CD14-positive monocyte (primary cell): ENCODE data around the gene PHLDB3. TPM values are rescaled to one million over a fixed set of nuclear protein-coding genes. Genes with fewer than 3 reads are reported as not detected.

Source experiments
- DNase-seq, 3 donors: peaks; one replicate each; pipeline ENCODE4 v3.0.0-alpha.2; 2011 to 2022
- H2AFZ ChIP-seq: 2 replicates; pipeline ENCODE4 v1.6.0; 2012; ENCODE audit warnings: mild to moderate bottlenecking, low read depth, low read length, inconsistent platforms; ENCODE audit not compliant: insufficient read depth, poor library complexity, severe bottlenecking
- H3K27ac ChIP-seq, 2 donors: 1 replicate in 1 of 2; 2 replicates in 1 of 2; pipeline ENCODE4 v1.5.1; 2012 to 2013; ENCODE audit warnings: low read length in 2 of 2, control low read depth in 1 of 2, inconsistent platforms in 1 of 2, low read depth in 1 of 2, mild to moderate bottlenecking in 1 of 2
- H3K27me3 ChIP-seq, 2 donors: one replicate each; pipeline versions ENCODE4 v1.6.0 to v1.6.1; 2011 to 2013; ENCODE audit warnings: low read length in 2 of 2; ENCODE audit not compliant: control insufficient read depth in 2 of 2, insufficient read depth in 2 of 2
- H3K36me3 ChIP-seq, 2 donors: replicated peaks in 1 of 2; 1 replicate in 1 of 2; 2 replicates in 1 of 2; pipeline versions ENCODE4 v1.5.1 to v1.6.1; 2012 to 2013; ENCODE audit warnings: low read length in 2 of 2, control low read depth in 1 of 2, inconsistent platforms in 1 of 2, mild to moderate bottlenecking in 1 of 2; ENCODE audit not compliant: insufficient read depth in 2 of 2, control insufficient read depth in 1 of 2
- H3K4me1 ChIP-seq, 2 donors: 1 replicate in 1 of 2; 2 replicates in 1 of 2; pipeline versions ENCODE4 v1.5.1 to v1.6.1; 2012 to 2013; ENCODE audit warnings: low read length in 2 of 2, control low read depth in 1 of 2, inconsistent platforms in 1 of 2, mild to moderate bottlenecking in 1 of 2, moderate library complexity in 1 of 2; ENCODE audit not compliant: insufficient read depth in 2 of 2, control insufficient read depth in 1 of 2
- H3K4me2 ChIP-seq: replicated peaks from 2 replicates; pipeline ENCODE3; 2012; ENCODE audit warnings: low read length, moderate library complexity, mild to moderate bottlenecking; ENCODE audit not compliant: poor library complexity, severe bottlenecking; ENCODE audit errors: extremely low read depth
- H3K4me3 ChIP-seq, 3 experiments: fragments of 200-600 bp in 1 of 3; sonication (generic) in 1 of 3; replicated peaks in 1 of 3; 1 replicate in 2 of 3; 2 replicates in 1 of 3; pipeline ENCODE4 v1.5.1; 2011 to 2013; ENCODE audit warnings: low read length in 3 of 3, mild to moderate bottlenecking in 3 of 3, control low read depth in 2 of 3, low read depth in 2 of 3, inconsistent platforms in 1 of 3, moderate library complexity in 1 of 3
- H3K79me2 ChIP-seq: 2 replicates; pipeline ENCODE4 v1.6.0; 2012; ENCODE audit warnings: mild to moderate bottlenecking, control low read depth, inconsistent platforms, low read length, moderate library complexity; ENCODE audit not compliant: insufficient read depth
- H3K9ac ChIP-seq: 2 replicates; pipeline ENCODE4 v1.6.0; 2017; ENCODE audit warnings: low read length, mild to moderate bottlenecking; ENCODE audit not compliant: insufficient read depth, poor library complexity, severe bottlenecking
- H3K9me3 ChIP-seq, 2 donors: replicated peaks in 1 of 2; 1 replicate in 1 of 2; 2 replicates in 1 of 2; pipeline versions ENCODE4 v1.5.1 to v1.6.1; 2012 to 2013; ENCODE audit warnings: low read length in 2 of 2, control low read depth in 1 of 2; ENCODE audit not compliant: control insufficient read depth in 1 of 2, insufficient read depth in 1 of 2
- H4K20me1 ChIP-seq: 2 replicates; pipeline ENCODE4 v1.6.0; 2012; ENCODE audit warnings: mild to moderate bottlenecking, low read length, control low read depth, moderate library complexity; ENCODE audit not compliant: insufficient read depth
- H3K27ac Mint-ChIP-seq, 7 donors: one replicate each; pipeline ENCODE4 v1.8.0; 2020; ENCODE audit warnings: mild to moderate bottlenecking in 7 of 7, mixed read lengths in 7 of 7, moderate library complexity in 6 of 7, inconsistent platforms in 2 of 7
- H3K27me3 Mint-ChIP-seq, 3 donors: one replicate each; pipeline ENCODE4 v1.8.0; 2021 to 2022; ENCODE audit warnings: low read depth in 3 of 3, mild to moderate bottlenecking in 3 of 3, mixed read lengths in 3 of 3, moderate library complexity in 3 of 3, inconsistent platforms in 1 of 3
- H3K36me3 Mint-ChIP-seq, 2 donors: one replicate each; pipeline ENCODE4 v1.8.0; 2020; ENCODE audit warnings: mixed read lengths in 2 of 2, inconsistent platforms in 1 of 2, mild to moderate bottlenecking in 1 of 2
- H3K4me1 Mint-ChIP-seq: one replicate; pipeline ENCODE4 v1.8.0; 2020; ENCODE audit warnings: mild to moderate bottlenecking, mixed read lengths
- H3K4me3 Mint-ChIP-seq, 2 donors: one replicate each; pipeline ENCODE4 v1.8.0; 2020; ENCODE audit warnings: mild to moderate bottlenecking in 2 of 2, mixed read lengths in 2 of 2, moderate library complexity in 1 of 2
- H3K9me3 Mint-ChIP-seq, 7 donors: one replicate each; pipeline ENCODE4 v1.8.0; 2020 to 2022; ENCODE audit warnings: mixed read lengths in 7 of 7, mild to moderate bottlenecking in 6 of 7, moderate library complexity in 6 of 7, inconsistent platforms in 2 of 7
- WGBS: methylation state at CpG from one replicate; pipeline ENCODE4 v1.1.5; 2013; ENCODE audit warnings: missing lambda C conversion rate; ENCODE audit not compliant: insufficient coverage; 5-methylcytosine and 5-hydroxymethylcytosine counted together
- intact Hi-C, 2 donors: fragments of 100-400 bp; cut with micrococcal nuclease; formaldehyde crosslinking; loops; one replicate each; pipeline versions ENCODE4 v1.15.0 to v1.15.1; 2023
- polyA plus RNA-seq, 3 donors: library from polyadenylated mRNA; depleted of rRNA in 1 of 3; unstranded in 2 of 3; stranded (reverse) in 1 of 3; fragments of 300-500 nt in 2 of 3; fragments of >200 nt in 1 of 3; fragmentation: Illumina TruSeq in 2 of 3; gene quantifications; 1 replicate in 2 of 3; 2 replicates in 1 of 3; pipeline ENCODE4 v1.2.3, GENCODE V29; 2012 to 2021
- TF ChIP-seq, protein P1 (sequence below): fragments of 200-600 bp; IDR thresholded peaks from one replicate; pipeline ENCODE4 v1.8.0; 2022; ENCODE audit warnings: antibody characterized with exemption, mild to moderate bottlenecking

Gene PHLDB3
- polyA plus RNA-seq, 3 donors = 1.4 to 3.4 (median 1.7) TPM

DNA sequence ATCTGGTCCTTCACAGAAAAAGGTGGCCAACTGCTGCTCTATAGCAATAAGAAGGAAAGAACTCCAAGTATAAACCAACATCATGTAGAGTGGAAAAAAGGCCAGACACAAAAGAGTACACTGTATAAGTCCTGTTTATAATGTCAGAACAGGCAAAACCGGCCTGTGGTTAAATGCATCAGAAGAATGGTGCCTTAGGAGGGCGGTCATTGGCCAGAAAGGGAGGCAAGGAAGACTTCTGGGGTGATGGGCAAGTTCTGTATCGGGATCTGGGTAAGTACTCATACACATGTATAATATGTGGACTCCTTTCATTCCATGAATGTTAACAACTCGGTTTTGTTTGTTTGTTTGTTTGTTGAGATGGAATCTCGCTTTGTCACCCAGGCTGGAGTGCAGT lies 18.4 kb upstream of the PHLDB3 start:
- H3K36me3 Mint-ChIP-seq = peaks cover 4 to 16% of the 10 kb centered on the region in 2 donors
- H3K4me1 ChIP-seq = peaks cover 50 to 56% of the 10 kb centered on the region in 2 donors
- no CpG with 5 or more reads among the region's 5 CpGs for WGBS
- no peak overlapping the region for H3K4me3 Mint-ChIP-seq
- H3K9me3 Mint-ChIP-seq = no peaks in the 10 kb centered on the region
- intact Hi-C loops = loop anchor here in 1 of 2 donors (5.0 kb wide), 1 partner anchor 76 kb away; no protein-coding TSS in a partner anchor
- H3K9ac ChIP-seq = no peak overlapping the region
- H3K4me1 Mint-ChIP-seq = peaks cover 53% of the 10 kb centered on the region
- no peak overlapping the region for H3K4me3 ChIP-seq
- H3K27ac Mint-ChIP-seq = peak overlapping the region in 1 of 7 donors; percentile 15
- TF ChIP-seq, protein P1, sequence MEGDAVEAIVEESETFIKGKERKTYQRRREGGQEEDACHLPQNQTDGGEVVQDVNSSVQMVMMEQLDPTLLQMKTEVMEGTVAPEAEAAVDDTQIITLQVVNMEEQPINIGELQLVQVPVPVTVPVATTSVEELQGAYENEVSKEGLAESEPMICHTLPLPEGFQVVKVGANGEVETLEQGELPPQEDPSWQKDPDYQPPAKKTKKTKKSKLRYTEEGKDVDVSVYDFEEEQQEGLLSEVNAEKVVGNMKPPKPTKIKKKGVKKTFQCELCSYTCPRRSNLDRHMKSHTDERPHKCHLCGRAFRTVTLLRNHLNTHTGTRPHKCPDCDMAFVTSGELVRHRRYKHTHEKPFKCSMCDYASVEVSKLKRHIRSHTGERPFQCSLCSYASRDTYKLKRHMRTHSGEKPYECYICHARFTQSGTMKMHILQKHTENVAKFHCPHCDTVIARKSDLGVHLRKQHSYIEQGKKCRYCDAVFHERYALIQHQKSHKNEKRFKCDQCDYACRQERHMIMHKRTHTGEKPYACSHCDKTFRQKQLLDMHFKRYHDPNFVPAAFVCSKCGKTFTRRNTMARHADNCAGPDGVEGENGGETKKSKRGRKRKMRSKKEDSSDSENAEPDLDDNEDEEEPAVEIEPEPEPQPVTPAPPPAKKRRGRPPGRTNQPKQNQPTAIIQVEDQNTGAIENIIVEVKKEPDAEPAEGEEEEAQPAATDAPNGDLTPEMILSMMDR = no peak
- no peak overlapping the region for H3K27ac ChIP-seq
- H3K9me3 ChIP-seq = no peaks in the 10 kb centered on the region
- peaks cover 0 to 1% (median 0%) of the 10 kb centered on the region in 3 donors for H3K27me3 Mint-ChIP-seq
- no peak overlapping the region for H3K4me2 ChIP-seq
- DNase-seq = no peak
- peaks cover 0 to 8% of the 10 kb centered on the region in 2 donors for H3K36me3 ChIP-seq
- H2AFZ ChIP-seq = no peak overlapping the region
- no peaks in the 10 kb centered on the region for H3K27me3 ChIP-seq
- peaks cover 10% of the 10 kb centered on the region for H4K20me1 ChIP-seq
- H3K79me2 ChIP-seq = peaks cover 67% of the 10 kb centered on the region

DNA sequence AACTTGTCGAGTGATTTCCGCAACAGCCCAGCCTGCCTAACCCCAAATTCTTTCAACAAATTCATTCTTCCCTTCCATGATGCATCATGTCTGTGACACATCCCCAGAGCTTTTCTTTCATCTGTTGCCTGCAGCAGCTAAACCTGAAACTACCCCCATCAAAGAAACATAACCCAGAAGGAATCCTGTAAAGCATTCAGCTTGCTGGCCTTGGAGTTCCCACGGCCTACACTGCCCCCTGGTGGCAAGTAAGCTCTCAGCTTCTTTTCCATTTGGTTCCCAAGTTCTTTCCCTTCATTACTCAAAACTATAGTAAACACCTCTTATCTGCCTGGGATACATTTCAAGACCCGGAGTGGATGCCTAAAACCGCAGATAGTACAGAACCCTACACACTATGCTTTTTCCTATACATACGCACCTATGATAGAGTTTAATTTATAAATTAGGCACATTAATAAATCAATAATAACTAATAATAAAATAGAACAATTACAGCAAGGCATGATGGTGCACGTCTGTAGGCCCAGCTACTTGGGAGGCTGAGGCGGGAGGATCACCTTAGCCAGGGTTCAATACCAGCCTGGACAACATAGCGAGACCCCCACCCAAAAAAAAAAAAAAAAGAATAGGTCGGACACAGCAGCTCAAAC lies 15.0 kb upstream of the PHLDB3 start:
- Histone ChIP-seq H4K20me1 (peaks cover 10% of the 10 kb centered on the region), H3K27ac (no peak overlapping the region), H3K9ac (no peak overlapping the region), H3K79me2 (peaks cover 48% of the 10 kb centered on the region), H3K4me2 (no peak overlapping the region), H3K4me3 (no peak overlapping the region), H3K27me3 (no peaks in the 10 kb centered on the region), H2AFZ (no peak overlapping the region), H3K36me3 (peaks cover 4 to 23% of the 10 kb centered on the region in 2 donors), H3K4me1 (peaks cover 28 to 29% of the 10 kb centered on the region in 2 donors), H3K9me3 (no peaks in the 10 kb centered on the region)
- 80% methylated on average over 5 of the region's 10 CpGs for WGBS
- intact Hi-C loops = loop anchor here (1.0 to 5.0 kb wide), 3 partner anchors 72 to 87 kb away; no protein-coding TSS in a partner anchor
- Mint-ChIP-seq H3K9me3 (no peaks in the 10 kb centered on the region), H3K4me3 (no peak overlapping the region), H3K27me3 (no peaks in the 10 kb centered on the region), H3K27ac (peak overlapping the region in 4 of 7 donors; percentile 10 to 86 (median 68)), H3K4me1 (peaks cover 33% of the 10 kb centered on the region), H3K36me3 (peaks cover 11 to 34% of the 10 kb centered on the region in 2 donors)
- TF ChIP-seq, protein P1 = peak; percentile 87
- DNase-seq = peak; percentile 68 to 78 (median 73)
